H1 (cell line): Measurements from ENCODE around the gene USP10. TPM values are rescaled to one million over a fixed set of nuclear protein-coding genes. Genes with fewer than 3 reads are reported as not detected.

Experiments used
- CTCF ChIA-PET: fragments of 300-600 bp; sonication (Branson Sonifier 250); formaldehyde crosslinking; loops from one replicate; lab custom pipeline; 2021; ENCODE audit not compliant: partially characterized antibody; lab: Charles Lee
- POLR2A ChIA-PET: fragments of 300-600 bp; sonication (Branson Sonifier 250); formaldehyde crosslinking; loops from one replicate; lab custom pipeline; 2021; ENCODE audit warnings: inconsistent platforms; ENCODE audit not compliant: partially characterized antibody; lab: Charles Lee
- DNase-seq, 2 experiments: peaks; one replicate each; pipeline versions ENCODE4 v3.0.0 to v3.0.0-alpha.2; 2010 to 2022; ENCODE audit warnings: low spot score in 2 of 2, low read depth in 1 of 2, mixed read lengths in 1 of 2
- FAIRE-seq: peaks from 2 replicates; lab custom pipeline; 2011; peaks lifted over from hg19 to GRCh38; lab: Jason Lieb, UNC
- H2AFZ ChIP-seq: 2 replicates; pipeline ENCODE4 v1.8.1; 2012; ENCODE audit warnings: low read length, inconsistent platforms
- H2AK5ac ChIP-seq: 2 replicates; pipeline ENCODE4 v1.6.1; 2013; ENCODE audit warnings: low read depth, low read length
- H2BK120ac ChIP-seq: replicated peaks from 2 replicates; pipeline ENCODE3; 2013; ENCODE audit warnings: low read depth, low read length, inconsistent platforms
- H2BK12ac ChIP-seq: 2 replicates; pipeline ENCODE4 v1.6.1; 2013; ENCODE audit warnings: low read depth, low read length
- H2BK15ac ChIP-seq: 2 replicates; pipeline ENCODE4 v1.6.1; 2013; ENCODE audit warnings: low read length
- H2BK20ac ChIP-seq: 2 replicates; pipeline ENCODE4 v1.6.1; 2013; ENCODE audit warnings: low read length
- H2BK5ac ChIP-seq: 2 replicates; pipeline ENCODE4 v1.6.1; 2013; ENCODE audit warnings: low read depth, low read length
- H3K14ac ChIP-seq: 2 replicates; pipeline ENCODE4 v1.6.1; 2013; ENCODE audit warnings: inconsistent platforms; ENCODE audit not compliant: insufficient read length
- H3K18ac ChIP-seq: 2 replicates; pipeline ENCODE4 v1.6.1; 2013; ENCODE audit warnings: low read length; ENCODE audit errors: extremely low read depth
- H3K23ac ChIP-seq: 2 replicates; pipeline ENCODE4 v1.6.1; 2013; ENCODE audit warnings: inconsistent platforms; ENCODE audit not compliant: insufficient read length
- H3K23me2 ChIP-seq: 2 replicates; pipeline ENCODE4 v1.6.1; 2013; ENCODE audit warnings: low read depth, low read length
- H3K27ac ChIP-seq: 2 replicates; pipeline ENCODE4 v1.6.1; 2011; ENCODE audit warnings: low read depth, low read length, inconsistent platforms
- H3K27me3 ChIP-seq, 4 experiments: replicated peaks in 1 of 4; 1 replicate in 1 of 4; 2 replicates in 3 of 4; pipeline versions ENCODE4 v1.6.1 to v1.8.1; 2011 to 2013; ENCODE audit warnings: low read length in 3 of 4, mild to moderate bottlenecking in 3 of 4, inconsistent platforms in 2 of 4, mixed read lengths in 2 of 4, moderate library complexity in 1 of 4; ENCODE audit not compliant: control insufficient read depth in 3 of 4, insufficient read depth in 3 of 4; ENCODE audit errors: extremely low read depth in 1 of 4
- H3K36me3 ChIP-seq, 4 experiments: 2 replicates each; pipeline versions ENCODE4 v1.6.1 to v1.8.1; 2011 to 2013; ENCODE audit warnings: mild to moderate bottlenecking in 4 of 4, low read length in 3 of 4, moderate library complexity in 2 of 4, control low read depth in 1 of 4, inconsistent platforms in 1 of 4; ENCODE audit not compliant: insufficient read depth in 4 of 4, control insufficient read depth in 2 of 4
- H3K4ac ChIP-seq: replicated peaks from 2 replicates; pipeline ENCODE3; 2013; ENCODE audit warnings: low read length, low read depth, mixed read lengths, inconsistent platforms; ENCODE audit not compliant: insufficient read length
- H3K4me1 ChIP-seq, 4 experiments: replicated peaks in 1 of 4; 1 replicate in 1 of 4; 2 replicates in 3 of 4; pipeline versions ENCODE4 v1.6.1 to v1.8.1; 2011 to 2013; ENCODE audit warnings: low read length in 3 of 4, inconsistent platforms in 2 of 4, mixed read lengths in 1 of 4; ENCODE audit not compliant: insufficient read depth in 4 of 4, control insufficient read depth in 3 of 4
- H3K4me2 ChIP-seq, 2 experiments: 2 replicates each; pipeline versions ENCODE4 v1.6.1 to v1.8.1; 2011 to 2013; ENCODE audit warnings: low read depth in 2 of 2, low read length in 2 of 2, control low read depth in 1 of 2, inconsistent platforms in 1 of 2, mild to moderate bottlenecking in 1 of 2; ENCODE audit not compliant: insufficient read depth in 1 of 2
- H3K4me3 ChIP-seq, 4 experiments: fragments of 200-600, 300-600 bp in 1 of 4; sonication (generic), shearing (Covaris generic), sonication (Bioruptor Twin) in 1 of 4; 2 replicates each; pipeline versions ENCODE4 v1.5.1 to v1.8.1; 2011 to 2016; ENCODE audit warnings: low read length in 4 of 4, low read depth in 3 of 4, control low read depth in 2 of 4, inconsistent platforms in 2 of 4, mild to moderate bottlenecking in 2 of 4, mixed read lengths in 1 of 4, moderate library complexity in 1 of 4; ENCODE audit not compliant: insufficient read depth in 2 of 4; ENCODE audit errors: extremely low read depth in 1 of 4
- H3K56ac ChIP-seq: replicated peaks from 2 replicates; pipeline ENCODE3; 2013; ENCODE audit warnings: low read depth, mild to moderate bottlenecking, mixed read lengths, low read length, inconsistent platforms; ENCODE audit not compliant: insufficient read length
- H3K79me1 ChIP-seq: 2 replicates; pipeline ENCODE4 v1.6.1; 2013; ENCODE audit warnings: low read depth, low read length, control low read depth
- H3K79me2 ChIP-seq, 2 experiments: 2 replicates each; pipeline versions ENCODE4 v1.6.1 to v1.8.1; 2012 to 2013; ENCODE audit warnings: low read length in 2 of 2, mild to moderate bottlenecking in 2 of 2, inconsistent platforms in 1 of 2; ENCODE audit not compliant: insufficient read depth in 2 of 2, control insufficient read depth in 1 of 2
- H3K9ac ChIP-seq, 4 experiments: replicated peaks in 1 of 4; 1 replicate in 1 of 4; 2 replicates in 3 of 4; pipeline versions ENCODE4 v1.6.1 to v1.8.1; 2011 to 2013; ENCODE audit warnings: low read depth in 3 of 4, low read length in 3 of 4, control low read depth in 2 of 4, mild to moderate bottlenecking in 2 of 4, moderate library complexity in 2 of 4, inconsistent platforms in 1 of 4; ENCODE audit errors: extremely low read depth in 1 of 4
- H3K9me3 ChIP-seq, 2 experiments: 2 replicates each; pipeline versions ENCODE4 v1.6.1 to v1.8.1; 2012 to 2013; ENCODE audit warnings: mild to moderate bottlenecking in 2 of 2, moderate library complexity in 2 of 2, control low read depth in 1 of 2, inconsistent platforms in 1 of 2, low read depth in 1 of 2, low read length in 1 of 2, mixed read lengths in 1 of 2; ENCODE audit not compliant: insufficient read depth in 2 of 2
- H4K20me1 ChIP-seq, 2 experiments: replicated peaks in 1 of 2; 2 replicates each; pipeline versions ENCODE3 to v1.8.1; 2011 to 2013; ENCODE audit warnings: inconsistent platforms in 2 of 2, low read length in 2 of 2, mild to moderate bottlenecking in 1 of 2; ENCODE audit not compliant: insufficient read depth in 2 of 2, control insufficient read depth in 1 of 2
- H4K5ac ChIP-seq: 2 replicates; pipeline ENCODE4 v1.6.1; 2013; ENCODE audit warnings: low read length, low read depth, mixed read lengths, inconsistent platforms; ENCODE audit not compliant: insufficient read length
- H4K8ac ChIP-seq: 2 replicates; pipeline ENCODE4 v1.8.0; 2013; ENCODE audit warnings: mild to moderate bottlenecking, moderate library complexity, low read length, inconsistent platforms; ENCODE audit not compliant: insufficient read depth; ENCODE audit errors: extremely low read depth
- H4K91ac ChIP-seq: replicated peaks from 2 replicates; pipeline ENCODE3; 2013; ENCODE audit warnings: low read length, mixed read lengths, inconsistent platforms; ENCODE audit not compliant: insufficient read length
- CTCF ChIP-seq, 3 experiments: IDR thresholded peaks; 1 replicate in 2 of 3; 2 replicates in 1 of 3; pipeline versions ENCODE4 v1.5.1 to v1.6.1; 2011; ENCODE audit warnings: low read length in 3 of 3, mild to moderate bottlenecking in 3 of 3, inconsistent platforms in 2 of 3, low read depth in 1 of 3, moderate library complexity in 1 of 3; ENCODE audit not compliant: insufficient read depth in 1 of 3; ENCODE audit errors: control extremely low read depth in 1 of 3
- WGBS, 2 experiments: shearing (Covaris generic) in 1 of 2; methylation state at CpG; one replicate each; pipeline versions ENCODE4 v1.1.6 to v1.1.7; 2013 to 2015; ENCODE audit warnings: low lambda C conversion rate in 2 of 2, mixed read lengths in 2 of 2, inconsistent platforms in 1 of 2, low coverage in 1 of 2, missing lambda C conversion rate in 1 of 2; ENCODE audit not compliant: insufficient replicate concordance in 2 of 2, insufficient coverage in 1 of 2, insufficient read length in 1 of 2; ENCODE audit errors: extremely low coverage in 1 of 2, missing lambda C conversion rate in 1 of 2; 5-methylcytosine and 5-hydroxymethylcytosine counted together
- polyA plus RNA-seq, 7 experiments: library from polyadenylated mRNA; depleted of rRNA in 3 of 7; stranded (reverse) in 5 of 7; unstranded in 2 of 7; fragments of >200 nt in 5 of 7; fragments of 200-250 nt in 2 of 7; gene quantifications; 1 replicate in 5 of 7; 2 replicates in 1 of 7; 4 replicates in 1 of 7; pipeline versions ENCODE4 v1.2.1 to v1.2.3, GENCODE V29; 2011 to 2013; ENCODE audit warnings: missing spikeins in 2 of 7, mixed read lengths in 2 of 7
- total RNA-seq: library from RNA; stranded (reverse); fragmentation: NEBNext Ultra II Directional; extraction: Animal tissue kit (Norgen Biotek cat#: 25700); gene quantifications from 2 replicates; pipeline ENCODE4 v1.2.1, GENCODE V29; 2021

USP10 gene
- total and polyA plus RNA-seq, 2 of the 8 experiments (the other 6 are each of a cell fraction or from before 2014, with no cell fraction given): 171 to 195 TPM

- H3K18ac ChIP-seq: no peak overlapping the region
- H3K23me2 ChIP-seq: no peaks in the 10 kb centered on the region
- no peak overlapping the region for H2AK5ac ChIP-seq
- FAIRE-seq (no peak), DNase-seq (no peak)
- no peak overlapping the region for H2BK20ac ChIP-seq
- H2AFZ ChIP-seq: no peak overlapping the region
- peaks cover 0 to 4% (median 0%) of the 10 kb centered on the region in 4 experiments; a peak in 1 of 7 replicates for H3K4me1 ChIP-seq
- no peak overlapping the region for H3K27ac ChIP-seq
- no peak overlapping the region for H2BK12ac ChIP-seq
- H3K36me3 ChIP-seq: peaks cover 8 to 24% (median 19%) of the 10 kb centered on the region in 4 experiments; a peak in 7 of 8 replicates
- ChIA-PET CTCF (interaction anchor here (0.6 to 1.6 kb wide), 5 partner anchors 13 to 148 kb away, joined by 3 to 7 read pairs (median 4); no protein-coding TSS in a partner anchor), POLR2A (no interaction called here)
- H3K79me2 ChIP-seq: no peaks in the 10 kb centered on the region
- no peak overlapping the region for H4K91ac ChIP-seq
- 86% methylated on average over 11 of the region's 11 CpGs; no CpG with 5 or more reads in 1 of the 2 experiments for WGBS, 2 experiments
- H3K9ac ChIP-seq: no peak overlapping the region
- H2BK5ac ChIP-seq: no peak overlapping the region
- H3K4me2 ChIP-seq: no peak overlapping the region
- H3K56ac ChIP-seq: no peak overlapping the region
- no peaks in the 10 kb centered on the region for H4K20me1 ChIP-seq
- no peaks in the 10 kb centered on the region for H3K9me3 ChIP-seq
- H4K8ac ChIP-seq: no peak overlapping the region
- H3K27me3 ChIP-seq: no peaks in the 10 kb centered on the region
- H3K4me3 ChIP-seq: no peak overlapping the region
- no peak overlapping the region for H2BK15ac ChIP-seq
- no peak overlapping the region for H3K23ac ChIP-seq
- no peak overlapping the region for H2BK120ac ChIP-seq
- no peak overlapping the region for H4K5ac ChIP-seq
- no peaks in the 10 kb centered on the region; the same call in 1 of the 2 replicates for H3K79me1 ChIP-seq
- H3K4ac ChIP-seq: no peak overlapping the region
- H3K14ac ChIP-seq: no peak overlapping the region
- no peak for TF ChIP-seq CTCF (IDR thresholded peaks at IDR 0.05; ENCODE audit: control extremely low read depth in 1 of 3, insufficient read depth in 1 of 3, low read depth in 1 of 3, low read length in 3 of 3)
These were observed 41.1 kb upstream of the USP10 start for GRCh38 chr16:84658690-84659089.
